Tibial nerve (tissue), 4 donors: ENCODE measurements around the gene IRX6. TPM values are rescaled to one million over a fixed set of nuclear protein-coding genes. Genes with fewer than 3 reads are reported as not detected.

Experiments used
- DNase-seq, 2 donors: peaks; one replicate each; pipeline ENCODE4 v3.0.0-alpha.2; 2019; ENCODE audit warnings: low spot score in 2 of 2
- H3K27ac ChIP-seq, 4 donors: fragments of 200-600 bp; sonication (generic) in 3 of 4; one replicate each; pipeline ENCODE4 v1.5.1; 2017 to 2019; ENCODE audit warnings: mild to moderate bottlenecking in 1 of 4
- H3K27me3 ChIP-seq, 2 donors: fragments of 200-600 bp; sonication (generic) in 1 of 2; one replicate each; pipeline versions ENCODE4 v1.5.1 to v1.6.0; 2017 to 2019
- H3K36me3 ChIP-seq, 3 donors: fragments of 200-600 bp; sonication (generic); one replicate each; pipeline ENCODE4 v1.5.1; 2018 to 2019
- H3K4me1 ChIP-seq, 4 donors: fragments of 200-600 bp; sonication (generic) in 3 of 4; one replicate each; pipeline ENCODE4 v1.5.1; 2017 to 2019
- H3K4me3 ChIP-seq, 4 donors: fragments of 200-600 bp; sonication (generic) in 3 of 4; one replicate each; pipeline ENCODE4 v1.5.1; 2017 to 2019; ENCODE audit warnings: mild to moderate bottlenecking in 1 of 4, moderate library complexity in 1 of 4
- H3K9me3 ChIP-seq, 4 donors: fragments of 200-600 bp; sonication (generic) in 3 of 4; one replicate each; pipeline ENCODE4 v1.5.1; 2017 to 2019
- CTCF ChIP-seq, 5 experiments: fragments of 200-600 bp in 3 of 5; fragments of 450-650 bp in 2 of 5; sonication (generic) in 3 of 5; IDR thresholded peaks; one replicate each; pipeline ENCODE4 v1.5.1; 2016 to 2019; ENCODE audit warnings: antibody characterized with exemption in 5 of 5, mild to moderate bottlenecking in 3 of 5, moderate library complexity in 2 of 5
- EP300 ChIP-seq, 2 donors: sonication (generic); formaldehyde crosslinking; IDR thresholded peaks; one replicate each; pipeline ENCODE4 v1.6.1; 2017; ENCODE audit warnings: antibody characterized with exemption in 2 of 2, mild to moderate bottlenecking in 1 of 2
- POLR2A ChIP-seq, 2 donors: fragments of 450-650 bp; IDR thresholded peaks; one replicate each; pipeline ENCODE4 v1.6.1; 2017; ENCODE audit warnings: antibody characterized with exemption in 2 of 2, mild to moderate bottlenecking in 2 of 2, moderate library complexity in 2 of 2
- WGBS, 2 donors: methylation state at CpG; one replicate each; pipeline ENCODE4 v1.1.5; 2018; 5-methylcytosine and 5-hydroxymethylcytosine counted together
- total RNA-seq, 4 donors: library from RNA; depleted of rRNA; stranded (reverse); fragments of >200 nt; gene quantifications; one replicate each; pipeline ENCODE4 v1.1.0, GENCODE V29; 2016

The IRX6 gene
- total RNA-seq, 4 donors from 2014 or later: 0.66 to 2.1 (median 1.4) TPM

GRCh38 chr16:55294931-55295342, 29.1 kb upstream of the IRX6 start:
- 35 to 57% methylated on average over 4 of the region's 4 CpGs for WGBS, 2 donors
- Histone ChIP-seq H3K36me3 (no peaks in the 10 kb centered on the region), H3K27ac (no peak overlapping the region), H3K9me3 (no peaks in the 10 kb centered on the region), H3K27me3 (no peaks in the 10 kb centered on the region), H3K4me3 (no peak overlapping the region), H3K4me1 (no peaks in the 10 kb centered on the region)
- TF ChIP-seq EP300 (IDR thresholded peaks at IDR 0.05) (no peak), POLR2A (IDR thresholded peaks at IDR 0.05) (no peak), CTCF (IDR thresholded peaks at IDR 0.05) (no peak)
- no peak for DNase-seq

GRCh38 chr16:55297062-55297909, 26.7 kb upstream of the IRX6 start:
- no peak for DNase-seq
- H3K4me1 ChIP-seq: no peaks in the 10 kb centered on the region
- no peaks in the 10 kb centered on the region for H3K9me3 ChIP-seq
- H3K4me3 ChIP-seq: no peak overlapping the region
- no peak overlapping the region for H3K27ac ChIP-seq
- no peaks in the 10 kb centered on the region for H3K36me3 ChIP-seq
- whole genome bisulfite sequencing, 2 donors: 85 to 89% methylated on average over 10 of the region's 10 CpGs
- no peaks in the 10 kb centered on the region for H3K27me3 ChIP-seq
- TF ChIP-seq POLR2A (IDR thresholded peaks at IDR 0.05): no peak
- no peak for TF ChIP-seq CTCF (IDR thresholded peaks at IDR 0.05)
- no peak for TF ChIP-seq EP300 (IDR thresholded peaks at IDR 0.05)

GRCh38 chr16:55297910-55298479, 26.0 kb upstream of the IRX6 start:
- Histone ChIP-seq H3K27ac (no peak overlapping the region), H3K9me3 (no peaks in the 10 kb centered on the region), H3K27me3 (no peaks in the 10 kb centered on the region), H3K4me3 (no peak overlapping the region), H3K4me1 (no peaks in the 10 kb centered on the region), H3K36me3 (no peaks in the 10 kb centered on the region)
- no peak for DNase-seq
- 0 to 30% methylated on average over 1 of the region's 1 CpG for WGBS, 2 donors
- no peak for TF ChIP-seq CTCF (IDR thresholded peaks at IDR 0.05)
- no peak for TF ChIP-seq EP300 (IDR thresholded peaks at IDR 0.05)
- no peak for TF ChIP-seq POLR2A (IDR thresholded peaks at IDR 0.05)

GRCh38 chr16:55301385-55302008, 22.5 kb upstream of the IRX6 start:
- WGBS, 2 donors: 28 to 33% methylated on average over 11 of the region's 11 CpGs
- no peak overlapping the region for H3K27ac ChIP-seq
- no peaks in the 10 kb centered on the region for H3K36me3 ChIP-seq
- TF ChIP-seq POLR2A (IDR thresholded peaks at IDR 0.05) (no peak), CTCF (IDR thresholded peaks at IDR 0.05) (no peak), EP300 (IDR thresholded peaks at IDR 0.05) (no peak)
- no peak overlapping the region for H3K4me3 ChIP-seq
- no peaks in the 10 kb centered on the region for H3K27me3 ChIP-seq
- H3K4me1 ChIP-seq: no peaks in the 10 kb centered on the region
- DNase-seq: no peak
- H3K9me3 ChIP-seq: no peaks in the 10 kb centered on the region

GRCh38 chr16:55302635-55303034, 21.4 kb upstream of the IRX6 start:
- H3K4me3 ChIP-seq: no peak overlapping the region
- DNase-seq: no peak
- no peaks in the 10 kb centered on the region for H3K36me3 ChIP-seq
- no peaks in the 10 kb centered on the region for H3K27me3 ChIP-seq
- H3K27ac ChIP-seq: no peak overlapping the region
- TF ChIP-seq POLR2A (IDR thresholded peaks at IDR 0.05): no peak
- TF ChIP-seq EP300 (IDR thresholded peaks at IDR 0.05): no peak
- TF ChIP-seq CTCF (IDR thresholded peaks at IDR 0.05): no peak
- no peaks in the 10 kb centered on the region for H3K9me3 ChIP-seq
- 38 to 64% methylated on average over 3 to 6 of the region's 6 CpGs for WGBS, 2 donors
- no peaks in the 10 kb centered on the region for H3K4me1 ChIP-seq
